Measurements from ENCODE around the gene ZDHHC11B. TPM values are rescaled to one million over a fixed set of nuclear protein-coding genes. Genes with fewer than 3 reads are reported as not detected.
"Not testable (repeated sequence)": the region's sequence is repeated elsewhere in the genome, so short reads cannot be mapped to it uniquely, and the experiment has no call there.

The ZDHHC11B gene
- total and polyA plus RNA-seq, 9 donors, result 3.8 to 51.1 (median 10.4) TPM

- Histone ChIP-seq H3K4me3 (ENCODE audit: low read length) (peak overlapping the region; percentile 19), H3K27me3 (ENCODE audit: control insufficient read depth, insufficient read depth, low read length) (peaks cover 6% of the 10 kb centered on the region), H3K4me1 (ENCODE audit: control insufficient read depth, insufficient read depth, low read length) (peaks cover 17% of the 10 kb centered on the region), H3K9me3 (replicated peaks; ENCODE audit: control insufficient read depth, low read depth, low read length) (no peaks in the 10 kb centered on the region), H3K27ac (ENCODE audit: low read length) (no peak overlapping the region), H3K36me3 (ENCODE audit: control insufficient read depth, insufficient read depth, low read length) (no peaks in the 10 kb centered on the region)
- 42% methylated on average over 39 of the region's 42 CpGs for WGBS (ENCODE audit: insufficient coverage)
- no peak for DNase-seq
Observed at GRCh38 chr5:776862-777711, 7.4 kb downstream of the ZDHHC11B start.

- Histone ChIP-seq H3K27me3 (ENCODE audit: control insufficient read depth, insufficient read depth, low read length) (peaks cover 6% of the 10 kb centered on the region), H3K9me3 (replicated peaks; ENCODE audit: control insufficient read depth, low read depth, low read length) (no peaks in the 10 kb centered on the region), H3K4me1 (ENCODE audit: control insufficient read depth, insufficient read depth, low read length) (peaks cover 17% of the 10 kb centered on the region), H3K4me3 (ENCODE audit: low read length) (peak overlapping the region; percentile 19), H3K27ac (ENCODE audit: low read length) (no peak overlapping the region), H3K36me3 (ENCODE audit: control insufficient read depth, insufficient read depth, low read length) (no peaks in the 10 kb centered on the region)
- 81% methylated on average over 14 of the region's 20 CpGs for WGBS (ENCODE audit: insufficient coverage)
- no peak for DNase-seq
Observed at GRCh38 chr5:775961-776861, 8.3 kb downstream of the ZDHHC11B start.

GRCh38 chr5:775595-775960, 9.0 kb downstream of the ZDHHC11B start:
- not testable (repeated sequence) for H3K27ac ChIP-seq (ENCODE audit: low read length); H3K4me3 ChIP-seq (ENCODE audit: low read length); H3K36me3 ChIP-seq (ENCODE audit: control insufficient read depth, insufficient read depth, low read length); H3K9me3 ChIP-seq (replicated peaks; ENCODE audit: control insufficient read depth, low read depth, low read length); H3K27me3 ChIP-seq (ENCODE audit: control insufficient read depth, insufficient read depth, low read length); DNase-seq
- WGBS (ENCODE audit: insufficient coverage), result 80% methylated on average over 5 of the region's 9 CpGs
- peaks cover 17% of the 10 kb centered on the region for H3K4me1 ChIP-seq (ENCODE audit: control insufficient read depth, insufficient read depth, low read length)

- H3K36me3 ChIP-seq (ENCODE audit: control insufficient read depth, insufficient read depth, low read length); H3K9me3 ChIP-seq (replicated peaks; ENCODE audit: control insufficient read depth, low read depth, low read length); H3K4me3 ChIP-seq (ENCODE audit: low read length); H3K27ac ChIP-seq (ENCODE audit: low read length); DNase-seq; H3K27me3 ChIP-seq (ENCODE audit: control insufficient read depth, insufficient read depth, low read length): not testable (repeated sequence)
- peaks cover 17% of the 10 kb centered on the region for H3K4me1 ChIP-seq (ENCODE audit: control insufficient read depth, insufficient read depth, low read length)
- 87% methylated on average over 15 of the region's 18 CpGs for WGBS (ENCODE audit: insufficient coverage)
Observed at GRCh38 chr5:774854-775505, 9.5 kb downstream of the ZDHHC11B start.

GRCh38 chr5:774304-774703, 10.2 kb downstream of the ZDHHC11B start:
- WGBS (ENCODE audit: insufficient coverage), result 81% methylated on average over 6 of the region's 6 CpGs
- H3K4me3 ChIP-seq (ENCODE audit: low read length); H3K36me3 ChIP-seq (ENCODE audit: control insufficient read depth, insufficient read depth, low read length); H3K9me3 ChIP-seq (replicated peaks; ENCODE audit: control insufficient read depth, low read depth, low read length); H3K27ac ChIP-seq (ENCODE audit: low read length); H3K27me3 ChIP-seq (ENCODE audit: control insufficient read depth, insufficient read depth, low read length); DNase-seq: not testable (repeated sequence)
- peaks cover 17% of the 10 kb centered on the region for H3K4me1 ChIP-seq (ENCODE audit: control insufficient read depth, insufficient read depth, low read length)

GRCh38 chr5:773517-774264, 10.8 kb downstream of the ZDHHC11B start:
- Histone ChIP-seq H3K4me1 (ENCODE audit: control insufficient read depth, insufficient read depth, low read length) (peaks cover 17% of the 10 kb centered on the region), H3K27ac (ENCODE audit: low read length) (no peak overlapping the region), H3K9me3 (replicated peaks; ENCODE audit: control insufficient read depth, low read depth, low read length) (no peaks in the 10 kb centered on the region), H3K4me3 (ENCODE audit: low read length) (no peak overlapping the region), H3K36me3 (ENCODE audit: control insufficient read depth, insufficient read depth, low read length) (no peaks in the 10 kb centered on the region), H3K27me3 (ENCODE audit: control insufficient read depth, insufficient read depth, low read length) (peaks cover 6% of the 10 kb centered on the region)
- no peak for DNase-seq
- 95% methylated on average over 4 of the region's 12 CpGs for WGBS (ENCODE audit: insufficient coverage)

GRCh38 chr5:772931-773330, 11.6 kb downstream of the ZDHHC11B start:
- not testable (repeated sequence) for H3K4me3 ChIP-seq (ENCODE audit: low read length); DNase-seq; H3K27me3 ChIP-seq (ENCODE audit: control insufficient read depth, insufficient read depth, low read length); H3K9me3 ChIP-seq (replicated peaks; ENCODE audit: control insufficient read depth, low read depth, low read length); H3K27ac ChIP-seq (ENCODE audit: low read length); H3K36me3 ChIP-seq (ENCODE audit: control insufficient read depth, insufficient read depth, low read length)
- 72% methylated on average over 13 of the region's 13 CpGs for WGBS (ENCODE audit: insufficient coverage)
- peaks cover 17% of the 10 kb centered on the region for H3K4me1 ChIP-seq (ENCODE audit: control insufficient read depth, insufficient read depth, low read length)

GRCh38 chr5:772547-772890, 12.0 kb downstream of the ZDHHC11B start:
- H3K36me3 ChIP-seq (ENCODE audit: control insufficient read depth, insufficient read depth, low read length); H3K27ac ChIP-seq (ENCODE audit: low read length); DNase-seq; H3K9me3 ChIP-seq (replicated peaks; ENCODE audit: control insufficient read depth, low read depth, low read length); H3K27me3 ChIP-seq (ENCODE audit: control insufficient read depth, insufficient read depth, low read length); H3K4me3 ChIP-seq (ENCODE audit: low read length): not testable (repeated sequence)
- peaks cover 17% of the 10 kb centered on the region for H3K4me1 ChIP-seq (ENCODE audit: control insufficient read depth, insufficient read depth, low read length)
- WGBS (ENCODE audit: insufficient coverage), result no CpG with 5 or more reads among the region's 14 CpGs

- H3K4me3 ChIP-seq (ENCODE audit: low read length); H3K9me3 ChIP-seq (replicated peaks; ENCODE audit: control insufficient read depth, low read depth, low read length); H3K36me3 ChIP-seq (ENCODE audit: control insufficient read depth, insufficient read depth, low read length); DNase-seq; H3K27ac ChIP-seq (ENCODE audit: low read length); H3K27me3 ChIP-seq (ENCODE audit: control insufficient read depth, insufficient read depth, low read length): not testable (repeated sequence)
- H3K4me1 ChIP-seq (ENCODE audit: control insufficient read depth, insufficient read depth, low read length), result peaks cover 13% of the 10 kb centered on the region
- no CpG with 5 or more reads among the region's 31 CpGs for WGBS (ENCODE audit: insufficient coverage)
Observed at GRCh38 chr5:771841-772546, 12.5 kb downstream of the ZDHHC11B start.
